Endothelial cell of umbilical vein (primary cell): Measurements from ENCODE around the gene NUDT21. TPM values are rescaled to one million over a fixed set of nuclear protein-coding genes. Genes with fewer than 3 reads are reported as not detected.

Experiments used
- BruUV-seq: library from RNA; stranded (reverse); fragments of 400-500 nt; replicated peaks from 2 replicates; lab custom pipeline; 2021; lab: Mats Ljungman, UMichigan
- CTCF ChIA-PET: fragments of 300-600, 350-600 bp; sonication (Branson Sonifier 250); formaldehyde crosslinking; loops from one replicate; lab custom pipeline; 2021; ENCODE audit warnings: antibody characterized with exemption, inconsistent platforms; lab: Charles Lee
- POLR2A ChIA-PET: fragments of 300-600, 350-600 bp; sonication (Branson Sonifier 250); formaldehyde crosslinking; loops from one replicate; lab custom pipeline; 2021; ENCODE audit warnings: antibody characterized with exemption, inconsistent platforms; lab: Charles Lee
- DNase-seq: peaks from one replicate; pipeline ENCODE4 v3.0.0-alpha.2; 2011; ENCODE audit warnings: low read depth, low spot score
- FAIRE-seq: peaks from 2 replicates; lab custom pipeline; 2011; peaks lifted over from hg19 to GRCh38; lab: Jason Lieb, UNC
- H2AFZ ChIP-seq: 2 replicates; pipeline ENCODE4 v1.6.0; 2012; ENCODE audit warnings: low read depth, low read length, control low read depth, inconsistent platforms
- H3K27ac ChIP-seq: 2 replicates; pipeline ENCODE4 v1.5.1; 2011; ENCODE audit warnings: low read depth, mild to moderate bottlenecking, control low read depth, low read length, moderate library complexity; ENCODE audit not compliant: insufficient read depth
- H3K27me3 ChIP-seq, 2 experiments: 2 replicates each; pipeline versions ENCODE4 v1.6.0 to v1.6.1; 2011; ENCODE audit warnings: low read length in 2 of 2, mixed read lengths in 1 of 2; ENCODE audit not compliant: control insufficient read depth in 2 of 2, insufficient read depth in 2 of 2
- H3K36me3 ChIP-seq, 2 experiments: 2 replicates in 1 of 2; 3 replicates in 1 of 2; pipeline ENCODE4 v1.5.1; 2011; ENCODE audit warnings: low read length in 2 of 2, mild to moderate bottlenecking in 1 of 2, moderate library complexity in 1 of 2; ENCODE audit not compliant: control insufficient read depth in 2 of 2, insufficient read depth in 2 of 2; ENCODE audit errors: extremely low read depth in 1 of 2
- H3K4me1 ChIP-seq: 3 replicates; pipeline ENCODE4 v1.5.1; 2011; ENCODE audit warnings: mild to moderate bottlenecking, low read length; ENCODE audit not compliant: control insufficient read depth, insufficient read depth; ENCODE audit errors: extremely low read depth
- H3K4me2 ChIP-seq: 2 replicates; pipeline ENCODE4 v1.6.1; 2011; ENCODE audit warnings: low read length, control low read depth, mixed read lengths; ENCODE audit not compliant: insufficient read depth
- H3K4me3 ChIP-seq, 3 experiments: fragments of 200-600 bp in 1 of 3; sonication (generic), shearing (Covaris generic) in 1 of 3; replicated peaks in 1 of 3; 2 replicates each; pipeline ENCODE4 v1.5.1; 2011 to 2016; ENCODE audit warnings: control low read depth in 3 of 3, low read length in 3 of 3, mild to moderate bottlenecking in 2 of 3, inconsistent platforms in 1 of 3, low read depth in 1 of 3, moderate library complexity in 1 of 3; ENCODE audit not compliant: insufficient read depth in 1 of 3
- H3K79me2 ChIP-seq: 2 replicates; pipeline ENCODE4 v1.6.0; 2012; ENCODE audit warnings: low read length, inconsistent platforms; ENCODE audit not compliant: control insufficient read depth, insufficient read depth
- H3K9ac ChIP-seq: replicated peaks from 2 replicates; pipeline ENCODE3; 2011; ENCODE audit warnings: low read length, control low read depth; ENCODE audit not compliant: insufficient read depth; ENCODE audit errors: extremely low read depth
- H3K9me1 ChIP-seq: replicated peaks from 3 replicates; pipeline ENCODE4 v1.6.0; 2011; ENCODE audit warnings: mild to moderate bottlenecking, low read length; ENCODE audit not compliant: control insufficient read depth, insufficient read depth; ENCODE audit errors: extremely low read depth
- H3K9me3 ChIP-seq: replicated peaks from 2 replicates; pipeline ENCODE4 v1.5.1; 2012; ENCODE audit warnings: low read length, inconsistent platforms; ENCODE audit not compliant: control insufficient read depth, insufficient read depth
- H4K20me1 ChIP-seq: replicated peaks from 2 replicates; pipeline ENCODE3; 2011; ENCODE audit warnings: mild to moderate bottlenecking, low read length; ENCODE audit not compliant: control insufficient read depth, insufficient read depth; ENCODE audit errors: extremely low read depth
- CTCF ChIP-seq, 2 donors: IDR thresholded peaks; 1 replicate in 1 of 2; 2 replicates in 1 of 2; pipeline ENCODE4 v1.5.1; 2011; ENCODE audit warnings: low read length in 2 of 2, mild to moderate bottlenecking in 2 of 2, moderate library complexity in 2 of 2, control low read depth in 1 of 2, inconsistent platforms in 1 of 2, low read depth in 1 of 2; ENCODE audit not compliant: insufficient read depth in 1 of 2; ENCODE audit errors: extremely low read depth in 1 of 2
- EZH2 ChIP-seq: IDR thresholded peaks from 2 replicates; pipeline ENCODE4 v1.6.1; 2012; ENCODE audit warnings: borderline replicate concordance, low read depth, mild to moderate bottlenecking, moderate library complexity, low read length, inconsistent platforms; ENCODE audit not compliant: severe bottlenecking
- FOS ChIP-seq: IDR thresholded peaks from 2 replicates; pipeline ENCODE4 v1.6.1; 2011; ENCODE audit warnings: mild to moderate bottlenecking, low read length, moderate library complexity, borderline replicate concordance; ENCODE audit not compliant: insufficient read depth
- GATA2 ChIP-seq: IDR thresholded peaks from 2 replicates; pipeline ENCODE4 v1.7.0; 2011; ENCODE audit warnings: low read depth, mild to moderate bottlenecking, moderate library complexity, mixed read lengths, low read length; ENCODE audit not compliant: insufficient read length, insufficient read depth
- JUN ChIP-seq: IDR thresholded peaks from 2 replicates; pipeline ENCODE4 v1.6.1; 2011; ENCODE audit warnings: borderline replicate concordance, low read depth; ENCODE audit not compliant: insufficient read length, insufficient read depth
- MAX ChIP-seq: IDR thresholded peaks from 2 replicates; pipeline ENCODE4 v1.6.1; 2011; ENCODE audit not compliant: insufficient read depth, insufficient read length
- MYC ChIP-seq: IDR thresholded peaks from one replicate; pipeline ENCODE4 v1.6.1; 2011; ENCODE audit warnings: mild to moderate bottlenecking, low read depth, low read length
- POLR2A ChIP-seq: IDR thresholded peaks from 2 replicates; pipeline ENCODE4 v1.6.1; 2012; ENCODE audit warnings: low read depth, mild to moderate bottlenecking, control low read depth, low read length
- POLR2AphosphoS5 ChIP-seq: IDR thresholded peaks from 2 replicates; pipeline ENCODE4 v1.6.1; 2012; ENCODE audit warnings: low read depth, mild to moderate bottlenecking, control low read depth, low read length, moderate library complexity; ENCODE audit not compliant: insufficient read depth
- dilution Hi-C: fragments of 300-500 bp; cut with MboI; formaldehyde crosslinking; loops from one replicate; pipeline ENCODE4 v1.15.0; 2019; ENCODE audit warnings: low sequenced_read_pairs; ENCODE audit not compliant: extremely low pct_ligation_motif_present
- intact Hi-C: fragments of 100-400 bp; cut with micrococcal nuclease; formaldehyde crosslinking; loops from one replicate; pipeline ENCODE4 v1.10.0; 2022
- polyA plus RNA-seq, 4 experiments: library from polyadenylated mRNA; depleted of rRNA in 3 of 4; stranded (reverse) in 3 of 4; unstranded in 1 of 4; fragments of >200 nt; gene quantifications; 2 replicates each; pipeline versions ENCODE4 v1.2.1 to v1.2.3, GENCODE V29; 2011 to 2012; ENCODE audit warnings: missing spikeins in 1 of 4
- total RNA-seq: library from RNA; stranded (reverse); gene quantifications from 2 replicates; pipeline ENCODE4 v1.2.3, GENCODE V29; 2021

Gene NUDT21
- total and polyA plus RNA-seq, 2 donors (not counting 3 experiments of a cell fraction or from before 2014, with no cell fraction given), result 56.4 to 158 TPM

- H3K4me3 ChIP-seq, result peak overlapping the region; percentile 80 to 99 (median 84)
- TF ChIP-seq POLR2AphosphoS5 (no peak), JUN (no peak), EZH2 (no peak), MYC (no peak), CTCF (IDR thresholded peaks at IDR 0.05; ENCODE audit: extremely low read depth in 1 of 2, insufficient read depth in 1 of 2, low read depth in 1 of 2, low read length in 2 of 2) (no peak), FOS (no peak), GATA2 (no peak), POLR2A (no peak), MAX (no peak)
- dilution Hi-C loops, result no loop called here
- no peaks in the 10 kb centered on the region for H3K9me3 ChIP-seq
- H2AFZ ChIP-seq, result peak overlapping the region; percentile 51
- POLR2A ChIA-PET, result no interaction called here
- BruUV-seq, result TSS peak; percentile 43
- DNase-seq (peak; percentile 54), FAIRE-seq (no peak)
- intact Hi-C loops, result loop anchor here (1.0 to 2.0 kb wide), 3 partner anchors 27 to 155 kb away; partner anchors contain the start of gene AMFR
- H3K36me3 ChIP-seq, result peaks cover 0 to 15% of the 10 kb centered on the region in 2 experiments
- H3K79me2 ChIP-seq, result peaks cover 63% of the 10 kb centered on the region
- no peaks in the 10 kb centered on the region for H3K9me1 ChIP-seq
- no peaks in the 10 kb centered on the region for H4K20me1 ChIP-seq
- CTCF ChIA-PET, result interaction anchor here (0.7 to 1.6 kb wide), 6 partner anchors 8 to 149 kb away, joined by 3 to 4 read pairs (median 3); no protein-coding TSS in a partner anchor
- no peaks in the 10 kb centered on the region for H3K27me3 ChIP-seq
- peak overlapping the region; percentile 50 for H3K27ac ChIP-seq
- peak overlapping the region; percentile 78 for H3K9ac ChIP-seq
- H3K4me1 ChIP-seq, result peaks cover 29% of the 10 kb centered on the region
- H3K4me2 ChIP-seq, result peak overlapping the region; percentile 81
Observed at GRCh38 chr16:56451753-56452689, 889 bp upstream of the NUDT21 start.
